DOHH2 (cell line): ENCODE data around the gene PDGFD.

Experiments
- EZH2phosphoT487 ChIP-seq: fragments of 200-600 bp; sonication (generic); IDR thresholded peaks from 2 replicates; pipeline ENCODE4 v1.6.1; 2017; ENCODE audit warnings: borderline replicate concordance, mild to moderate bottlenecking, antibody characterized with exemption, low read length, moderate library complexity, mixed read lengths
- TF ChIP-seq, protein P1 (sequence below): fragments of 200-600 bp; sonication (generic); IDR thresholded peaks from one replicate; pipeline ENCODE4 v1.5.1; 2014; ENCODE audit warnings: antibody characterized with exemption, mild to moderate bottlenecking, low read depth, low read length; ENCODE audit not compliant: poor library complexity, severe bottlenecking

DNA sequence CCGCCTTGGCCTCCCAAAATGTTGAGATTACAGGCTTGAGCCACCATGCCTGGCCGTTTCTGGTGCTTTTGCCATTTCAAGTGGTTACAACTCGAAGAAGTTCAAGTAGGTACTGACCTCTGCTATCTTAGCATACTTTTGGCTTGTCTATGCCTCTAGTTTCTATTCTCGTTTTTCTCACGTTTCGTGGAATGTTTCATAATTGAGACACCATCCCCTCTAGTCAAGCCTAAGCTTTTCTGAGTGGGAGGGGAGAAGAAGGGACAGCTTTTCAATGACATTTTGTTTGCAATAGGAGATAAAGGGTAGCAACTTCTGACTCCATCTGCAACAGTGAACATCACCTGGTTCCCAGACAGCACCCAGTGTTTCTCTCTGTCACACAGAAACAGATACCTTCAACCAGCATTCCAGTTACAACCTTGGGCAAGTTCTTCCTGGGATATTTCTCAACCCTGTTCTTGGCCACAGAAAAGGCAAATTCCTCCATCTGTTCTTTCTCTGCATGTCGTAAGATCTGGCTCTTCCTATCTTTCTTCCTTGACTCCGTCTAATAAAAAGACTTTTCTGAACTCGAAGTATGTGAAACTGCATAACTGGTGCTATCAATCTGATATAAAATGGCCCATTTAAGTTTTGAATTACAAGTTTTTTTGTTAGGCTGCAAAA lies 102.0 kb downstream of the PDGFD start:
- TF ChIP-seq, protein P1, sequence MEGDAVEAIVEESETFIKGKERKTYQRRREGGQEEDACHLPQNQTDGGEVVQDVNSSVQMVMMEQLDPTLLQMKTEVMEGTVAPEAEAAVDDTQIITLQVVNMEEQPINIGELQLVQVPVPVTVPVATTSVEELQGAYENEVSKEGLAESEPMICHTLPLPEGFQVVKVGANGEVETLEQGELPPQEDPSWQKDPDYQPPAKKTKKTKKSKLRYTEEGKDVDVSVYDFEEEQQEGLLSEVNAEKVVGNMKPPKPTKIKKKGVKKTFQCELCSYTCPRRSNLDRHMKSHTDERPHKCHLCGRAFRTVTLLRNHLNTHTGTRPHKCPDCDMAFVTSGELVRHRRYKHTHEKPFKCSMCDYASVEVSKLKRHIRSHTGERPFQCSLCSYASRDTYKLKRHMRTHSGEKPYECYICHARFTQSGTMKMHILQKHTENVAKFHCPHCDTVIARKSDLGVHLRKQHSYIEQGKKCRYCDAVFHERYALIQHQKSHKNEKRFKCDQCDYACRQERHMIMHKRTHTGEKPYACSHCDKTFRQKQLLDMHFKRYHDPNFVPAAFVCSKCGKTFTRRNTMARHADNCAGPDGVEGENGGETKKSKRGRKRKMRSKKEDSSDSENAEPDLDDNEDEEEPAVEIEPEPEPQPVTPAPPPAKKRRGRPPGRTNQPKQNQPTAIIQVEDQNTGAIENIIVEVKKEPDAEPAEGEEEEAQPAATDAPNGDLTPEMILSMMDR = no peak
- TF ChIP-seq EZH2phosphoT487 = no peak
